ENCODE results near the gene GALR3.
A peak's percentile ranks its signal among the peaks of the same experiment; 100 is the strongest.

Gene GALR3

DNA sequence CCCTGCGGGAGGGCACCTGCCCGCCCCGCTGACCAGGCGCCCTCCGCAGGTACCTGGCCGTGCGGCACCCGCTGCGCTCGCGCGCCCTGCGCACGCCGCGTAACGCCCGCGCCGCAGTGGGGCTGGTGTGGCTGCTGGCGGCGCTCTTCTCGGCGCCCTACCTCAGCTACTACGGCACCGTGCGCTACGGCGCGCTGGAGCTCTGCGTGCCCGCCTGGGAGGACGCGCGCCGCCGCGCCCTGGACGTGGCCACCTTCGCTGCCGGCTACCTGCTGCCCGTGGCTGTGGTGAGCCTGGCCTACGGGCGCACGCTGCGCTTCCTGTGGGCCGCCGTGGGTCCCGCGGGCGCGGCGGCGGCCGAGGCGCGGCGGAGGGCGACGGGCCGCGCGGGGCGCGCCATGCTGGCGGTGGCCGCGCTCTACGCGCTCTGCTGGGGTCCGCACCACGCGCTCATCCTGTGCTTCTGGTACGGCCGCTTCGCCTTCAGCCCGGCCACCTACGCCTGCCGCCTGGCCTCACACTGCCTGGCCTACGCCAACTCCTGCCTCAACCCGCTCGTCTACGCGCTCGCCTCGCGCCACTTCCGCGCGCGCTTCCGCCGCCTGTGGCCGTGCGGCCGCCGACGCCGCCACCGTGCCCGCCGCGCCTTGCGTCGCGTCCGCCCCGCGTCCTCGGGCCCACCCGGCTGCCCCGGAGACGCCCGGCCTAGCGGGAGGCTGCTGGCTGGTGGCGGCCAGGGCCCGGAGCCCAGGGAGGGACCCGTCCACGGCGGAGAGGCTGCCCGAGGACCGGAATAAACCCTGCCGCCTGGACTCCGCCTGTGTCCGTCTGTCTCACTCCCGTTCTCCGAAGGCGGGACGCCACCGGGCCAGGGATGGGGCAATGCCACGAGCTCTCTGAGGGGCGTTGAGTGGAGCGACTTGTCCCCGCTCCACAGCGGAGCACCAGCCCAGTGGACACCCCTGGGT is 1.8 kb downstream of the GALR3 start:
- DNase-seq (ENCODE audit: low spot score), result peak; percentile 88

DNA sequence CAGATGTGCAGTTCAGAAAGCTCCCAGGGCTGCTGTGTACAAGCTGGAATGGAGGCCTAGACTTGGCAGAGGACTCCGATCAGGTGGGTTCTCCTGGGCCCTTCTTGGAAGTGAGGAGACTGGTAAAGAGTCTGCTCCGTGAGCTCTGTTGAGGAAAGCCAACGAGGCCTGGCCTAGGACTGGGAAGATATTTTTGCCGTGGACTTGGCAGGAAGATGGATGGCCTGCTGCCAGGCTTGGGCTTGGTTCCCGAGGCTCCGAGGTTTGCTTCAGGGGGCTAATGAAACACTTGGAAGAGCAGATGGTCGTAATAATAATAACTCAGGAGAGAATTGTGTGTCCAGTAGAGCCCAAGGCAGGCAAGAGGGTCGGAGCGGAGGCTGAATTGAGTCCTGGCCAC is 3.9 kb downstream of the GALR3 start:
- DNase-seq (ENCODE audit: low spot score), result no peak

DNA sequence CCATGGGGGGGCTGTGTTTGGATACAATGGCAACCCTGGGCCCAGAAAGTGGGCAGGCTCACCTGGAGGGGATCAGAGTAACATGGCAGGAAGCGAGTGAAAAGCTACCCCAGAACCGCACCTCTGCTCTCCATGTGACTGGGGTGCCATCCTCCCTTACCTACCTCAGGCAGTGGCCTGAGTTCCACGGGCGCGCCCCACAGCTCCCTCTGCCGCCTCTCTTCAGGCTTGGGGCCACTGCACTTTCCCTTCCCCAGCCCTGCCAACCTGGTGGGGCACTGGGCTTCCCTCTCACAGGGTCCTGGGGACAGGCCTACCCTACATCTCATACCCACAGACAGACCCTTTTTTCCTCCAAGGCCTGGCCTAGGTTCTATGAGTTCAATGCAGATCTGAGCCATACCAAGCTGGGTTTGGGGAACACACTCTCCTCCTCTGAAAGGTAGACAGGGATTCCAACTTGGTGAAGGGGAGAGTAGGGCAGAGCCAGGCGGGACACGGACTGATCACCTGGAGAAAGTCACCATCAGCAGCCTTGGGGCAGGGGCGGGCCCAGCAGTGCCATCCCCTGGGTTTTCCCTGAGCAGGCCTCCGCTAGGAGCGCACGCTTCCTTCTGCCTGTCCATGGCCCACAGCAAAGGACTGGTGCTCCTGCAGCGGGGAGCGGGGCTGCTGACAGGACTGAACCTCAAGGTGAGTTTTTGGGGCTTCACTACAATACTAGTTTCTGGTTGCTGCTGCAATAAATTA is 7.1 kb downstream of the GALR3 start:
- no peak for DNase-seq (ENCODE audit: low spot score)

DNA sequence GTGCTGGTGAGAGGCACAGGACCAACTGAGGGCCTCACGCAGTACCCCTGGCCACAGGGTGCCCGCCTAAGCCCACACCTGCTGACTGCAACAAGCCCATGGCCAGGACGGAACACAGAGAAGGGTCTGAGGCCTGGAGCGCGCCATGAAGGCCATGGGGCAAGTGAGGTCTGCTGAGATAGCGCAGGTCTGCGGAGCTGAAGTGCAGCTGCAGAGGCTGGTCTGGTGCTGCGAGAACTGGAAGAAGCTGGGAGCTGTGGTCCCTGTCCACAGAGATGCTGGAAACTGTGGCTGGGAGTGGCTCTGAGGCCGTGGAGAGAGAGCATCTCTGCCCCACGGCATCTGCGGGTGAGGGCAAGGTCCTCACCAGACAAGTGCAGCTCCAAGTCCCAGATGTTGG is 8.3 kb downstream of the GALR3 start:
- DNase-seq (ENCODE audit: low spot score), result no peak

DNA sequence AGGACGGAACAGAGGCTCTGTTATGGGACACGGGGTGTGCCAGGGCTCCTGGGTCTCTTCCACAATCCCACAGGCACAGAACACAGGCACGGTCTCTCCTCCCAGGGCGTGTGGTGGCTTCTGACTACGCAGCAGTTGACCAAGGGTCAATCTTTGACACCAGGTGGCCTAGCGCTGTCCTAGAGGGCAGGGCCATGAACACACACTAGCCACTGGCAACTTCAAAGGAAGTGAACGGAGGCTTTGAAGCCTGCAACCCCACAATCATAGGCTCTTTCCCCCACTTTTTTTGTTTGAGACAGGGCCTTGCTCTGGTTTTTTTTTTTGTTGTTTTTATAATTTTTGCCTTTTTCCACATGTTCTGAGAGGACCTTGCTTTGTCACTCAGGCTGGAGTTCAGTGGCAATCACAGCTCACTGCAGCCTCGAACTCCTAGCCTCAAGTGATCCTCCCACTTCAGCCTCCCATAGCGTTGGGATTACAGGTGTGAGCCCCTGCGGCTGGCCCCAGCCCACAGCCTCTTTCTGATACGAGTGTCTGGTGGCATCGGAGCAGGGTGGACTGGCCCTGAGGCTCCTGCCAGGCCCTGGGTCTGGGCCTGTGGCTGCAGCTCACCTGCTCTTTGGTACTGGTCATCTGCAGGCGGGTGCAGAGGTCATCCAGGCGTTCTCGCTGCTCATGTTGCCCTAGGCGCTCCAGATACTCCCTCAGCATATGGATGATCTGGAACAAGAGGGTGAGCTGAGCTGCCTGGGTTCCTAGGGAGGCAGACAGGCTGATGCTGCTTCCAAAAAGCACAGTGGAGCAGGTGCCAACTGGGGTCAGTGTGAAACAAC is 9.1 kb downstream of the GALR3 start:
- DNase-seq (ENCODE audit: low spot score), result no peak

DNA sequence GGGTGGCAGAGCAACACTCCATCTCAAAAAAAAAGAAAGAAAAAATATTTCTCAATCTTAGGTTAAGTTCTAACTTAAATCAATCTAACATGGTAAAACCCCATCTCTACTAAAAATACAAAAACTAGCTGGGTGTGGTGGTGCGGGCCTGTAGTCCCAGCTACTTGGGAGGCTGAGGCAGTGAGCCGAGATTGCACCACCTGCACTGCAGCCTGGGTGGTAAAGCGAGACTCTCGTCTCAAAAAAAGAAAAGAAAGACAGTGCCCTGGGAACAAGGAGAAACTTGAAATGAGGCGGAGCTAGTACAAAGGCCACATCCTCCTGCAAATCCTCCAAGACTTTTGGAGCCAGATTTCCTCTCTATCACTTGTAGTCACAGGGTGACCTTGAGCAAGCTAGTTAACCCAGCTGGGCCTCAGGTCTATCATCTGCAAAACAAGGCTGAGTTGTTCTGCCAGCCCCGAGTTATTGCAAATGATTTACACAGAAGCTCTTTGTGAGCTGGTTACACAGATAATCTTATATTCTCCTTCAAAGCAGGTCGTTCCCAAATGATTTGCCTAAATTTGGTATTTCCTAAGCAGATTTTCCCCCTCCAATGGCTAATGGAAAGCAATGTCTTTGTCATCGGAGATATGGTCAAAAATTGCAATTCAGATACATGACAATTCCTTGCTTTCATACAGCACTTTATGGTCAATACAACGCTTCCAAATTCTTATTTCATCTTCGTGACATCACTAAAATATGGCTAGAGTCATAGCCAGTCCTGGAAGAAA is 19.0 kb downstream of the GALR3 start:
- DNase-seq (ENCODE audit: low spot score), result no peak

DNA sequence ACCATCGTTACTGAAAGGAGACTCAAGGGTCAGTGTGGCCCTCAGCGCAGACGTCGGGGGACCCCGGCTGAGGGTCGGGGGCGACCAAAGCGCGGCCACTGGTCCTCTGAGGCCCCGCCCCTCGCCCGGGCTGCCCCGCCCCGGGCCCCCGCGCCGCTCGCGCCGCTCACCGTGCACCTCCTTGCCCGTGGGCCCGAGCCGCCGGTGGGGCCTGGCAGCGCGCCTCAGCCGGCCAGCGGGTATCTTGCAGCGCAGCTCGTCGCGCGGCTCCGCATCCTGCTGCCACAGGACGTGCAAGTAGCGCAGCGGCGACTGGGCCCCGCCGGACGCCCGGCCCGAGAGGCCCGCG is 20.5 kb downstream of the GALR3 start:
- DNase-seq (ENCODE audit: low spot score), result peak; percentile 70

DNA sequence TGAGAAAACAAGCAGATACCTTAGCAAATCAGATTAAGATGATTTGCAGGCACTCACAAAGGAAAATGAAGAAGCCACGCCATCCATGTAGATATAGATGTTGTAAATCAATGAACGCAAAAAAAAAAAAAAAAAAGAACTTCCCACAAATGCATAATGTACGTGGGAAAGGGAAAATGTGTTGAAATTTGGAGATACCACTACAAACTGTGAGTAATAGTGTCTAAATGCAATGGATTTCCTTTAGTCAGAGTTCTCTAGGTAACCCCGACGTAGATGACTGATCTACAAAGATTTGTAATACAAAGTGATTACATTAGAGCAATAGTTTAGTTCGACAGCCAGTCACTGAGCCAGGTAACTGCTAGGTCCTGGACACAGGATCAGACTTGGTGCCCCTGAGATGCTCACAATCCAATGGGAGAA is 21.7 kb downstream of the GALR3 start:
- no peak for DNase-seq (ENCODE audit: low spot score)

DNA sequence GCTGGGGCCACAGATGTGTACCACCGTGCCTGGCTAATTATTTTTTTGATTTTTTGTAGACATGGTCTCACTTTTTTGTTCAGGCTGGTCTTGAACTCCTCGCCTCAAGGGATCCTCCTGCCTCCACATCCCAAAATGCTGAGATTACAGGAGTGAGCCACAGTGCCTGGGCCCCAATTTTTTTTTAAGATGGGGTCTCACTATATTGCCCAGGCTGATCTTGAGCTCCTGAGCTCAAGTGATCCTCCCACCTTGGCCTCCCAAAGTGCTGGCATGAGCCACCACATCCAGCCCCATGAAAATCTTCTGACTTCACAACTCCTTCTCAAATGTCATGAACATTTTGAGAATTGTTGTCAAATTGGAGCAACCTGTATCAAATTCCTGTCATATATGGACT is 23.3 kb downstream of the GALR3 start:
- no peak for DNase-seq (ENCODE audit: low spot score)

DNA sequence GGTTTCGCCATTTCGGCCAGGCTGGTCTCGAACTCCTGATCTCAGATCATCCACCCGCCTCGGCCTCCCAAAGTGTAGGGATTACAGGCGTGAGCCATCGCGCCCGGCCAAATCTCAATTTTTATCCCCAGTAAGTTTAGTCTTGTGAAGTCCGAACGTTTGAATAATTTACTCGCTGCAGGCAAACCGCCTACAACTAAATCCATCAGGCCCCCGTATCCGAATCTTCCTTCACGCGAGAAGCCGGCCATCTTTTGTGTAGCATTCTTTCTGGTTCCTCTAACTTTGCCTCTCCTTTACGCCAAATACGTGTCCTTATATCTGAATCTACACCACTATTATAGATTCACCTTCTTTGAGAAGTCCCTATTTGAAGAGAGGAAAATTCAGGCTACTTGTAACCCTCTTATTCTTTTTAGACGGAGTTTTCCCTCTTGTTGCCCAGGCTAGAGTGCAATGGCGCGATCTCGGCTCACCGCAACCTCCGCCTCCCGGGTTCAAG is 25.5 kb downstream of the GALR3 start:
- no peak for DNase-seq (ENCODE audit: low spot score)

DNA sequence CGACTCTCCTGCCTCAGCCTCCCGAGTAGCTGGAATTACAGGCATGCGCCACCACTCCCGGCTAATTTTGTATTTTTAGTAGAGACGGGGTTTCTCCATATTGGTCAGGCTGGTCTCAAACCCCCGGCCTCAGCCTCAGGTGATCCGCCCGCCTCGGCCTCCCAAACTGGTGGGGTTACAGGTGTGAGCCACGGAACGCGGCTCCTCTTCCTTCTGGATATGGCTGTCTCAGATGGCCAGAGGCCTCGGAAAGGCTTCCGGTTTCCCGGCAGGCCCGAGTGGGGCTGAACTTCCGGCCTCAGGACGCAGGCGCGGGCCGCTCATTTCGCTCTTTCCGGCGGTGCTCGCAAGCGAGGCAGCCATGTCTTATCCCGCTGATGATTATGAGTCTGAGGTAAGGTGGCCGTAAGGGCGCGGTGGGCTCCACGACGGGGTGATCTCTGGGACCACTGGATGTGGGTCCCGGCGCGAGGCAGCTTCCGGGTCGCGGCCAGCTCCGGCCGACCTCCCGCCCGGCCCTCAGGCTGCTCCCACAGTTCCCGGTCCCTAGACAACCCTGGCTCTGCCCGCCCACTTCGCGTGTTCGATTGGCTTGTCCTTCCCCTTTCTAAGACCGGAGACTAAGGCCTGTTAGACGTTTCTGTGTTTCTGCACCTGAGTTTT is 26.0 kb downstream of the GALR3 start, which contains the start of gene EIF3L:
TSS of gene EIF3L (plus strand) at position 331 of the 663 bp plus-strand sequence. CDS start at position 362, 31 bp downstream.
- DNase-seq (ENCODE audit: low spot score), result peak; percentile 94

DNA sequence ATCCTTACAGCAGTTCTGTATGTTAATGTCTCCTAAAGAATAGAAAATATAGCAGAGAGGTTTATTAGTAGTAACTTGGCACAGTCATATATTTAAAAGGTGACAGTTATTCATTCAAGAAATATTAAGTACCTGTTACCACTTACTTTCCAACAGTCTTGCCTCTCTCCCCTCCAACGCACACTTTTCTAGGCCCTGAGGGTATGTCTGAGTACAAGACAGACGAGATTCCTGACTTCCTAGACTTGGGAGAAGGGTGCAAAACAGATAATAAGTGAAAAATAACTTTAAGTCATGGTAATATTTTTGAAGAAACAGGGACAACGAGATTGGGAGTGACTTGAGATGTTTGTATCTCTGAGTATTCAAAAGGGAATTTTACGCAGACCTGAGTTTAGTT is 27.6 kb downstream of the GALR3 start:
- no peak for DNase-seq (ENCODE audit: low spot score)

DNA sequence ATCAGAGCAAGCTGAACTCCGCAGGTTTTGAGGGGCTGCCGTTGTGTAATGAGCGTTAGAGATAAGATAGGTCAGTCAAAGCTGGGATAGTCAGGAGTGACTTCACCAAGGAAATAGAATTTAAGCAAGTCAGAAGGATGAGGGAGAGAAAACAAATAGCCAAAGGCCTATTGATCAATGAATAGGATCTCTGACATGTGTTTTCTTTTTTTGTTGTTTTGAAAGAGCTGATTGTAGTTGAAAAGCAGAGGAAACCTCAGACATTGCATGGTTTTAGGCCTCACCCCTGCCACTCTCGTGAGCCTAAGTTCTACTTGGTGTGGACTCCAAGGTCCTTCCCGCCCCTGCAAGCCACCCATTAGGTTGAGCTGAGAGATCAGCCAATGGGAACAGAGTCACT is 29.2 kb downstream of the GALR3 start:
- no peak for DNase-seq (ENCODE audit: low spot score)

DNA sequence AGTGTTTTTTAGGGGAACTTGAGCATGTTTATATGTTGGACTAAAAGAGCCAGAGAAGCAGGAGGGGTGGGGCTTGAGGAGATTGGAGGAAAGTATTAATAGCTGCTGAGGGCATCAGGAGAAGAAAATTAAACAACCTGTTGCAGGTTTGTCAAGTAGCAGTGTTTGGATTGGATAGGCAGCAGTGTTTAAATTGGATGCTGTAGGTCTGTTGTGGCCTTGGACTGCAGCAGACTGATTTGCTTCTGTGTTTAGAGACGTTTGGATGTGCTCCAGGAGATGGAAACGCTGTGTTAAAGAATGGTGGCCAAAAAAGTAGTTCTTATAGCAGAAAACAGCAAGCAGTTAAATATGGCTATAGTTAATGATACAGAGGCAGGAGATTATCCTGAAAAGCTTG is 31.8 kb downstream of the GALR3 start:
- DNase-seq (ENCODE audit: low spot score), result no peak

DNA sequence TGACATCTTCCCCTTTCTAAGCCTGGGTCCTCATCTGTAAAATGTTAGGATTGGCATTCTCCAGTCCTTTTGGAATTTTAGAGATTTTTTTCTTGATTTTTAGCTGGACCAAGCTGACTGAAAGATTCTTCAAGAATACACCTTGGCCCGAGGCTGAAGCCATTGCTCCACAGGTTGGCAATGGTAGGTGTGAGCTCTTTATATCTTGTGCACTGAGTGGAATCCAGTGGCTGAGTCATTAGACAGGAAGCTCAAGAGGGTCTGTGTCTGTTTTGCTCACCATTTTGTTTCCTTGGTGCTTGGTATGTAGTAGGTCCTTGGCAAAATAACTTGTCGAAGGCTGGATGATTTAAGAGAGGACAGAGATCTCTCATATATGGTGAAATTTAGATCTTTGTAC is 32.3 kb downstream of the GALR3 start:
- DNase-seq (ENCODE audit: low spot score), result no peak

DNA sequence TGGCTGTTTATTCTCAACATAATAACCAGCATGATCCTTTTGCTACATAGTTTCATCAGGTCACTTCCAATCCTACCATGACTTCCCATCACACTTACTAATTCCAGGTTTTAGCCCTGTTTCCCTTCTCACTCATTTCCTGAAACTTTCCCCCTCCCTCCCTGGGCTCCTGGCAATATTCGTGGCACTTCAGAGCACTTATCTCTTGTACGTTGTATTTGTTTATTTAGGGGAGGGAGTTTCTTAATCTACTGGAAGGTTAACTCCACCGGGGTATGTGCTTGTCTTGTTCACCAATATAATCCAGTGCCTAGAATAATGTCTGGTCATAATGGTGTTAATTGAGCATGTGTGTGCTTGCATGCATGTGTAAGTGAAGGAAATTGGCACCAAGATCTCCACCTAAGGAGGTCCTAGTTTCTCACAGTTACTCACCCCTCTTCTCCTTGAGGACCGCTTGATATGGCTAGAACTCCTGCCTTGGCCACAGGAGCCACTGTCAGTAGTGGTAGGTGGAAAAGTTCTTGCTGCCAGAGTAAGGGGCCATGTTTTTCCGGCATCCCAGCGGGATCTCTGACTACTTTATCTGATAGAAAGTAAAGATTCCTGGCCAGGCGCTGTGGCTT is 37.7 kb downstream of the GALR3 start:
- DNase-seq (ENCODE audit: low spot score), result no peak

DNA sequence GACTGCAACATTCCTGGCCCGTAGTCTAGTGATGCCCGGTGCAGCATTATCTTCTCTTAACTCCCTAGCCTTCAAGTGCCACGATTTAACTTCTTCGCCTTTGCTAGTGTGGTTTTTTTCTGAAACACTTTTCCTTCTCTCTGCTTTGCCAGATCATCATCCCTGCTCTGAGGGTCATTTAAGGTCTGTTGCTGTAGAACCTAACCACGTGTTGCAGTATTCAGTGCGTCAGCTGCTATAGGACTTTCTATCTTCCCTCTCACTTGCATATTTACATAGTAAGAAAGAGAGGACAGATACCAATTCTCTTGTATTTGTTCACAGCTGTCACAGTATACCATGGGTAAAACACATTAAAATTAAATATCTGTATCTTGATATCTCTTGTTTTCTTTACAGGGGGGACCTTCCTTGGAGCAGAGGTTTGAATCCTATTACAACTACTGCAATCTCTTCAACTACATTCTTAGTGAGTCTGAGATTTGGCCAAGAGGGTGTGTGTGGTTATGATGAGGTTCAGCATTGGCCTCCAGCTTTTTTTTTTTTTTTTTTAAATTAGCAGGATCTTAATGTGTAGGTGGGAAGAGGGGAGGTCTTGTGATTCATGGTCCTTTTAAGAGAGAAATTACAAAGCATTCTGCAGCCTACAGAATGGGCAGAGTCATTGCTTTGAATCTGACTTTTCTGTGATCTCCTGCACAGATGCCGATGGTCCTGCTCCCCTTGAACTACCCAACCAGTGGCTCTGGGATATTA is 39.6 kb downstream of the GALR3 start:
- no peak for DNase-seq (ENCODE audit: low spot score)

DNA sequence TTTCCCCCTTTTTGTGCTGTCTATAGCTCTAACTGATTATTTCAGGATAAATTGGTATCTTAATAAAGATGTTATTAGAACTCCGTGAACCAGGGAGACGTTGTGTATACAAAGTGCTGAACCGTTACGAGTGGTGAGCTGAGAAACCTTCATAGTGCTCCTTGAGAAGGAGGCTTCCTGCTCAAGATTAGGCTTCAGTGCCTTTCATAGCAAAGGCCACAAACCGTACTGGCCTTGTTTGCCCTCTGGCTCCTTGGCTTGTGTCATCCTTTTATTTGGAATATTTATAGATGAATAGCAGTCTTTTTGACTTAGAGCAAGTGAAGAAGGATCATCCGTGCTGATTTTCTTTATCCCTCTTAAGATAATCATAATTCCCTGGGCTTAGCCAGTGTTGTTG is 42.3 kb downstream of the GALR3 start:
- DNase-seq (ENCODE audit: low spot score), result no peak

DNA sequence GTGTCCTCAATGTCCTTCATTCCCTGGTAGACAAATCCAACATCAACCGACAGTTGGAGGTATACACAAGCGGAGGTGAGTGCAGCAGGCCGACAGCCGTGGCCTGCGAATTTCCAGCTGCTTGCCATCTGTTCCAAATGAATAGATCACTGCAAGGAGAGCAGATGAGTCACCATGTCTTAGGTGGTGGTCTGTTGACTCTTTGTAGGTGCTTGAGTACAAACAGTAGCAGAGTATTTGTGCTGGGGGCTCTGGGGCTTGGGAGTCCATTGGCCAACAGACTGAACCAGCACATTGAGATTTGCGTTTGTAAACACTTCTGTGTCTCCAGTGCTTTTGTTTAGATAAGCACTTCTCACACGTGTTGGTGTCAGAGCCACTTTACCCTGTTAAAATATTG is 47.1 kb downstream of the GALR3 start:
- no peak for DNase-seq (ENCODE audit: low spot score)

All from iPS-NIHi11 (cell line).